ENCODE results near the gene CNNM1.

DNA sequence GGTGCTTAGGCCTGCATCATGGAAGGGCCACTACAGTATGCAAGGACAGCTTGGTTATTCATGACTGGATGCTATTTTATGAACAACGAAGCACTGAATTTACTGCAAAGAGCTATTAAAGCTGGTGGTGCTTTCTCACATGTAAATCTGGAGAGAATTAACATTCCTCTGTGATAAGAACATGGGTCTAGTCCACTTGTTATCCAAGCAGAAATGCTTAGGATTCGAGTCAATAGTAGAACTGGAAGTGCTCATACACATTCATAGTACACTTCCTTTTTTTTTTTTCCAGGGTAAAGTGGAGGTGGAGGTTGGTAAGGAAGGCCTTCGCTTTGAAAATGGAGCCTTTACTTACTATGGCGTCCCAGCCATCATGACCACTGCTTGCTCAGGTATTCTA lies 35.0 kb downstream of the CNNM1 start:
- no peak for TF ChIP-seq CTCF (IDR thresholded peaks at IDR 0.05; ENCODE audit: poor library complexity)
- no peak for TF ChIP-seq EZH2 (IDR thresholded peaks at IDR 0.05; ENCODE audit: borderline replicate concordance)
- TF ChIP-seq EZH2phosphoT487 (IDR thresholded peaks at IDR 0.05; ENCODE audit: low read depth, severe bottlenecking, unreplicated experiment), result no peak
